IMR-90 (cell line): Measurements from ENCODE around the gene SLC22A31.
"Not testable (repeated sequence)": the region's sequence is repeated elsewhere in the genome, so short reads cannot be mapped to it uniquely, and the experiment has no call there.

Experiments
- CEBPB ChIP-seq: IDR thresholded peaks from 2 replicates; pipeline ENCODE4 v1.6.1; 2012; ENCODE audit warnings: low read depth, low read length, improper control_type of control experiment
- CHD1 ChIP-seq: IDR thresholded peaks from 2 replicates; pipeline ENCODE4 v1.6.1; 2012; ENCODE audit warnings: low read depth, low read length, improper control_type of control experiment
- FOS ChIP-seq: fragments of 150-350 bp; IDR thresholded peaks from 2 replicates; pipeline ENCODE4 v1.6.1; 2016; ENCODE audit warnings: low read depth, low read length
- MAFK ChIP-seq: IDR thresholded peaks from 2 replicates; pipeline ENCODE4 v1.6.1; 2012; ENCODE audit warnings: low read depth, low read length, improper control_type of control experiment
- MAZ ChIP-seq: IDR thresholded peaks from 2 replicates; pipeline ENCODE4 v1.6.1; 2012; ENCODE audit warnings: low read depth, mild to moderate bottlenecking, low read length, improper control_type of control experiment, moderate library complexity, borderline replicate concordance
- POLR2A ChIP-seq: IDR thresholded peaks from 2 replicates; pipeline ENCODE4 v1.6.1; 2012; ENCODE audit warnings: mild to moderate bottlenecking, low read depth, low read length
- RAD21 ChIP-seq: IDR thresholded peaks from 2 replicates; pipeline ENCODE4 v1.6.1; 2012; ENCODE audit warnings: low read length, improper control_type of control experiment
- RCOR1 ChIP-seq: IDR thresholded peaks from 2 replicates; pipeline ENCODE4 v1.6.1; 2012; ENCODE audit warnings: mild to moderate bottlenecking, low read length, improper control_type of control experiment; ENCODE audit not compliant: insufficient replicate concordance
- SMC3 ChIP-seq: fragments of 150-350 bp; IDR thresholded peaks from 2 replicates; pipeline ENCODE4 v1.6.1; 2016; ENCODE audit warnings: low read depth, mild to moderate bottlenecking, antibody characterized with exemption, low read length, moderate library complexity
- USF2 ChIP-seq: fragments of 150-350 bp; IDR thresholded peaks from 2 replicates; pipeline ENCODE4 v1.6.1; 2017; ENCODE audit warnings: mild to moderate bottlenecking, antibody characterized with exemption, low read length, low read depth
- TF ChIP-seq, protein P1 (sequence below): conservative IDR thresholded peaks from 2 replicates; pipeline ENCODE4 v1.5.1; 2012; ENCODE audit warnings: mild to moderate bottlenecking, low read depth, low read length, improper control_type of control experiment
- TF ChIP-seq, protein P2 (sequence below): fragments of 150-350 bp; IDR thresholded peaks from 2 replicates; pipeline ENCODE4 v1.6.1; 2016; ENCODE audit warnings: low read depth, mild to moderate bottlenecking, low read length, moderate library complexity, borderline replicate concordance

DNA sequence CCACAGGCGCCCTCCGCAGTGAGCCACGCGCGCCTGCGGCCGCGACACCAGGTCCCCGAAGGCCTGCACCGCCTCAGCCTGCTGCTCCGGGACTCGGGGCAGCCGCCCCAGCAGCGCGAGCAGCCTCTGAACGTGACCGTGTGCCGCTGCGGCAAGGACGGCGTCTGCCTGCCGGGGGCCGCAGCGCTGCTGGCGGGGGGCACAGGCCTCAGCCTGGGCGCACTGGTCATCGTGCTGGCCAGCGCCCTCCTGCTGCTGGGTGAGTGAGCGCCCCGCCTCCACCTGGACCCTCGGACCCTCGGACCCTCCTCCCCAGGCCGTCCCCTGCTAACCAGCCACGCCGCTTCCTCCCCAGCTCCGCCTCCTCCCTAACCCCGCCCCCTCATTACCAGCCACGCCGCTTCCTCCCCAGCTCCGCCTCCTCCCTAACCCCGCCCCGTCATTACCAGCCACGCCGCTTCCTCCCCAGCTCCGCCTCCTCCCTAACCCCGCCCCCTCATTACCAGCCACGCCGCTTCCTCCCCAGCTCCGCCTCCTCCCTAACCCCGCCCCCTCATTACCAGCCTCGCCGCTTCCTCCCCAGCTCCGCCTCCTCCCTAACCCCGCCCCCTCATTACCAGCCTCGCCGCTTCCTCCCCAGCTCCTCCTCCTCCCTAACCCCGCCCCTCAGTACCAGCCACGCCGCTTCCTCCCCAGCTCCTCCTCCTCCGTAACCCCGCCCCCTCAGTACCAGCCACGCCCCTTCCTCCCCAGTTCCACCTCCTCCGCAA lies 8.0 kb downstream of the SLC22A31 start:
- TF ChIP-seq, protein P1, sequence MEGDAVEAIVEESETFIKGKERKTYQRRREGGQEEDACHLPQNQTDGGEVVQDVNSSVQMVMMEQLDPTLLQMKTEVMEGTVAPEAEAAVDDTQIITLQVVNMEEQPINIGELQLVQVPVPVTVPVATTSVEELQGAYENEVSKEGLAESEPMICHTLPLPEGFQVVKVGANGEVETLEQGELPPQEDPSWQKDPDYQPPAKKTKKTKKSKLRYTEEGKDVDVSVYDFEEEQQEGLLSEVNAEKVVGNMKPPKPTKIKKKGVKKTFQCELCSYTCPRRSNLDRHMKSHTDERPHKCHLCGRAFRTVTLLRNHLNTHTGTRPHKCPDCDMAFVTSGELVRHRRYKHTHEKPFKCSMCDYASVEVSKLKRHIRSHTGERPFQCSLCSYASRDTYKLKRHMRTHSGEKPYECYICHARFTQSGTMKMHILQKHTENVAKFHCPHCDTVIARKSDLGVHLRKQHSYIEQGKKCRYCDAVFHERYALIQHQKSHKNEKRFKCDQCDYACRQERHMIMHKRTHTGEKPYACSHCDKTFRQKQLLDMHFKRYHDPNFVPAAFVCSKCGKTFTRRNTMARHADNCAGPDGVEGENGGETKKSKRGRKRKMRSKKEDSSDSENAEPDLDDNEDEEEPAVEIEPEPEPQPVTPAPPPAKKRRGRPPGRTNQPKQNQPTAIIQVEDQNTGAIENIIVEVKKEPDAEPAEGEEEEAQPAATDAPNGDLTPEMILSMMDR, result not testable (repeated sequence)
- TF ChIP-seq POLR2A, SMC3, RCOR1, MAFK, FOS, CHD1, USF2, CEBPB, RAD21: not testable (repeated sequence)
- TF ChIP-seq MAZ, result peak; percentile 50; the same call in 1 of the 2 replicates
- TF ChIP-seq, protein P2, sequence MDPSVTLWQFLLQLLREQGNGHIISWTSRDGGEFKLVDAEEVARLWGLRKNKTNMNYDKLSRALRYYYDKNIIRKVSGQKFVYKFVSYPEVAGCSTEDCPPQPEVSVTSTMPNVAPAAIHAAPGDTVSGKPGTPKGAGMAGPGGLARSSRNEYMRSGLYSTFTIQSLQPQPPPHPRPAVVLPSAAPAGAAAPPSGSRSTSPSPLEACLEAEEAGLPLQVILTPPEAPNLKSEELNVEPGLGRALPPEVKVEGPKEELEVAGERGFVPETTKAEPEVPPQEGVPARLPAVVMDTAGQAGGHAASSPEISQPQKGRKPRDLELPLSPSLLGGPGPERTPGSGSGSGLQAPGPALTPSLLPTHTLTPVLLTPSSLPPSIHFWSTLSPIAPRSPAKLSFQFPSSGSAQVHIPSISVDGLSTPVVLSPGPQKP, result not testable (repeated sequence)
